Smooth muscle cell (in vitro differentiated cells): Measurements from ENCODE around the gene ZNF609. TPM values are rescaled to one million over a fixed set of nuclear protein-coding genes. Genes with fewer than 3 reads are reported as not detected.

Experiments
- DNase-seq: peaks from one replicate; lab custom pipeline; 2025; ENCODE audit not compliant: unreplicated experiment; lab: John Stamatoyannopoulos, UW
- H2AFZ ChIP-seq: fragments of 200-600 bp; sonication (generic); 2 replicates; pipeline ENCODE4 v1.6.0; 2016; ENCODE audit warnings: antibody characterized with exemption, low read depth, mild to moderate bottlenecking
- H3F3A ChIP-seq: fragments of 200-600 bp; sonication (generic); 2 replicates; pipeline ENCODE4 v1.6.0; 2017; ENCODE audit warnings: antibody characterized with exemption, low read depth
- H3K27ac ChIP-seq: fragments of 200-600 bp; sonication (generic); 2 replicates; pipeline ENCODE4 v1.5.1; 2016; ENCODE audit warnings: low read depth, mild to moderate bottlenecking
- H3K27me3 ChIP-seq: fragments of 200-600 bp; sonication (generic); 2 replicates; pipeline ENCODE4 v1.6.1; 2016; ENCODE audit warnings: low read depth, mild to moderate bottlenecking
- H3K36me3 ChIP-seq: fragments of 200-600 bp; sonication (generic); 2 replicates; pipeline ENCODE4 v1.5.1; 2016; ENCODE audit warnings: low read depth
- H3K4me1 ChIP-seq: fragments of 200-600 bp; sonication (generic); 2 replicates; pipeline ENCODE4 v1.5.1; 2016; ENCODE audit warnings: low read depth
- H3K4me2 ChIP-seq: fragments of 200-600 bp; sonication (generic); 2 replicates; pipeline ENCODE4 v1.6.0; 2016; ENCODE audit warnings: mild to moderate bottlenecking
- H3K4me3 ChIP-seq: fragments of 200-600 bp; sonication (generic); 2 replicates; pipeline ENCODE4 v1.5.1; 2016; ENCODE audit warnings: mild to moderate bottlenecking
- H3K79me2 ChIP-seq: fragments of 200-600 bp; sonication (generic); 2 replicates; pipeline ENCODE4 v1.6.0; 2016; ENCODE audit warnings: low read depth, mild to moderate bottlenecking
- H3K9ac ChIP-seq: fragments of 200-600 bp; sonication (generic); 2 replicates; pipeline ENCODE4 v1.6.0; 2016; ENCODE audit warnings: low read depth
- H3K9me3 ChIP-seq: fragments of 200-600 bp; sonication (generic); replicated peaks from 2 replicates; pipeline ENCODE4 v1.5.1; 2016; ENCODE audit warnings: low read depth
- H4K20me1 ChIP-seq: fragments of 200-600 bp; sonication (generic); 2 replicates; pipeline ENCODE4 v1.6.0; 2016; ENCODE audit warnings: low read depth
- WGBS: methylation state at CpG from one replicate; pipeline ENCODE4 v1.1.7; 2016; ENCODE audit warnings: low lambda C conversion rate; 5-methylcytosine and 5-hydroxymethylcytosine counted together
- polyA plus RNA-seq: library from polyadenylated mRNA; unstranded; fragments of >200 nt; fragmentation: Nextera tagmentation; extraction: Ambion mirVana; gene quantifications from 2 replicates; pipeline ENCODE4 v1.2.1, GENCODE V29; 2016
- total RNA-seq: library from RNA; depleted of rRNA; stranded (reverse); fragments of >200 nt; gene quantifications from 2 replicates; pipeline ENCODE4 v1.2.3, GENCODE V29; 2014
- TF ChIP-seq, protein P1 (sequence below): fragments of 200-600 bp; sonication (generic); IDR thresholded peaks from 2 replicates; pipeline ENCODE4 v1.5.1; 2017; ENCODE audit warnings: borderline replicate concordance, mild to moderate bottlenecking, antibody characterized with exemption; ENCODE audit not compliant: insufficient read depth, poor library complexity, severe bottlenecking

Gene ZNF609
- total and polyA plus RNA-seq, 2 experiments from 2014 or later = 9.9 to 15.6 TPM

DNA sequence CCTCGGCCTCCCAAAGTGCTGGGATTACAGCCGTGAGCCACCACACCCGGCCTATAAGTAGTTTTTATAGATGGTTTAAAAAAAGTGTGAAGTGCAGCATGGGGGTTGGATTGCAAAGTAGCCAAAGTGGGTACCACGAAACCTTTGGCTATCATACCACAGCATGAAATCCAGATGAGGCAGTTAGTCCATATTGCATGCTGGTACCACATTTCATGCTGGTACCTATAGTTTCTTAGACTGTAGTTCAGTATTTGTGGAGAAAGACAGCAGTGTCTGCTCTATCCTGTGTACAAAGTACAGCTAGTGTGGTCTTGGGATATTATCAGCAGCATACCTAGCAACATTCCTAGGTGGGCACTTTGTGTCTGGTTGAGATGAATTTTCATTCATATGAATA lies 11.8 kb downstream of the ZNF609 start:
- Histone ChIP-seq H3K79me2 (peaks cover 87% of the 10 kb centered on the region), H2AFZ (no peak overlapping the region), H3K27ac (no peak overlapping the region), H3K4me3 (no peak overlapping the region), H4K20me1 (peaks cover 99% of the 10 kb centered on the region), H3K4me1 (peaks cover 2% of the 10 kb centered on the region), H3K4me2 (no peak overlapping the region), H3K27me3 (no peaks in the 10 kb centered on the region), H3K36me3 (no peaks in the 10 kb centered on the region), H3K9ac (no peak overlapping the region), H3F3A (no peaks in the 10 kb centered on the region), H3K9me3 (no peaks in the 10 kb centered on the region)
- DNase-seq = no peak
- 98% methylated on average over 4 of the region's 4 CpGs for WGBS
- TF ChIP-seq, protein P1, sequence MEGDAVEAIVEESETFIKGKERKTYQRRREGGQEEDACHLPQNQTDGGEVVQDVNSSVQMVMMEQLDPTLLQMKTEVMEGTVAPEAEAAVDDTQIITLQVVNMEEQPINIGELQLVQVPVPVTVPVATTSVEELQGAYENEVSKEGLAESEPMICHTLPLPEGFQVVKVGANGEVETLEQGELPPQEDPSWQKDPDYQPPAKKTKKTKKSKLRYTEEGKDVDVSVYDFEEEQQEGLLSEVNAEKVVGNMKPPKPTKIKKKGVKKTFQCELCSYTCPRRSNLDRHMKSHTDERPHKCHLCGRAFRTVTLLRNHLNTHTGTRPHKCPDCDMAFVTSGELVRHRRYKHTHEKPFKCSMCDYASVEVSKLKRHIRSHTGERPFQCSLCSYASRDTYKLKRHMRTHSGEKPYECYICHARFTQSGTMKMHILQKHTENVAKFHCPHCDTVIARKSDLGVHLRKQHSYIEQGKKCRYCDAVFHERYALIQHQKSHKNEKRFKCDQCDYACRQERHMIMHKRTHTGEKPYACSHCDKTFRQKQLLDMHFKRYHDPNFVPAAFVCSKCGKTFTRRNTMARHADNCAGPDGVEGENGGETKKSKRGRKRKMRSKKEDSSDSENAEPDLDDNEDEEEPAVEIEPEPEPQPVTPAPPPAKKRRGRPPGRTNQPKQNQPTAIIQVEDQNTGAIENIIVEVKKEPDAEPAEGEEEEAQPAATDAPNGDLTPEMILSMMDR = no peak

DNA sequence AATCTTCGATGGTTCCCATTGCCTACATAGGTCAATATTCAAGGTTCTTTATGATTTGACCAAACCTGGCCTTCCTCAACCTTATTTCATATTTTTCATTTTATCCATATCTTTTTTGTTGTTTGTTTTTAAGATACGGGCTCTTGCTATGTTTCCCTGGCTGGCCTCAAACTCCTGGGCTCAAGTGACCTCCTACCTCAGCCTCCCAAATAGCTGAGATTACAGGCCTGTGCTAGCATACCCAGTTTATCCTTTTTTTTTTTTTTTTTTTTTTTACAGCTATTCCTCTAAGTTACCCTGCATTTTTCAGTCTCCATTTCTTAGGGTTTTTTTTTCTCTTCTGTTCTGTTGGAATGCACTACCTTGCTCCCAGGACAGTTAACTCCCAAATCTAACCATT lies 14.5 kb downstream of the ZNF609 start:
- peaks cover 99% of the 10 kb centered on the region for H4K20me1 ChIP-seq
- H3F3A ChIP-seq = no peaks in the 10 kb centered on the region
- no peaks in the 10 kb centered on the region for H3K36me3 ChIP-seq
- H3K79me2 ChIP-seq = peaks cover 77% of the 10 kb centered on the region
- TF ChIP-seq, protein P1 = no peak
- H3K4me1 ChIP-seq = no peaks in the 10 kb centered on the region
- no peak overlapping the region for H3K27ac ChIP-seq
- WGBS = 94% methylated on average over 2 of the region's 2 CpGs
- no peak overlapping the region for H3K4me2 ChIP-seq
- H3K27me3 ChIP-seq = no peaks in the 10 kb centered on the region
- H2AFZ ChIP-seq = no peak overlapping the region
- H3K9me3 ChIP-seq = no peaks in the 10 kb centered on the region
- no peak for DNase-seq
- H3K4me3 ChIP-seq = no peak overlapping the region
- no peak overlapping the region for H3K9ac ChIP-seq

DNA sequence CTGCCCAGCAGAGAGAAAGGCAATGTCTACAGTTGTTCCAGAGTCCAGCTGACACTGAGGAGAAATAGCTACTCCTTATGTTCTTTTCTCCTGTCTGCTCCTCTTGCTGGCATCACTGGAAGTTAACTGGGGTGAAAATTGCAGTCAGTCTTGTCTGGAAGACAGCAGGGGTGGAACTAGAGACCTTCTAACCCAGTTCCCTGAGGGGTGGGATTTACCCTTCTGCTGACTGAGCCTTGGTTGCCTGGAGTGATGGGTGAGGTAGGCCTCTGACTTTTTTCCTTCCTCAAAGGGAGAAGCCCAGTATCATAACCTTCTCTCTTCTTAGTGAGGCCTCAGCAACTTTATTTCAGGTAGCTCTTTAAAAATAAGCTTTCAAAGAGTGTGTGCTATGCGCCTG lies 16.2 kb downstream of the ZNF609 start:
- H3K27ac ChIP-seq = no peak overlapping the region
- no peak overlapping the region for H3K9ac ChIP-seq
- no peaks in the 10 kb centered on the region for H3K9me3 ChIP-seq
- no peak for DNase-seq
- peaks cover 72% of the 10 kb centered on the region for H3K79me2 ChIP-seq
- H3K4me3 ChIP-seq = no peak overlapping the region
- no peaks in the 10 kb centered on the region for H3K27me3 ChIP-seq
- no peaks in the 10 kb centered on the region for H3K36me3 ChIP-seq
- peaks cover 100% of the 10 kb centered on the region for H4K20me1 ChIP-seq
- WGBS = 100% methylated on average over 1 of the region's 1 CpG
- H3K4me2 ChIP-seq = no peak overlapping the region
- TF ChIP-seq, protein P1 = no peak
- H3F3A ChIP-seq = no peaks in the 10 kb centered on the region
- H2AFZ ChIP-seq = no peak overlapping the region
- H3K4me1 ChIP-seq = no peaks in the 10 kb centered on the region

DNA sequence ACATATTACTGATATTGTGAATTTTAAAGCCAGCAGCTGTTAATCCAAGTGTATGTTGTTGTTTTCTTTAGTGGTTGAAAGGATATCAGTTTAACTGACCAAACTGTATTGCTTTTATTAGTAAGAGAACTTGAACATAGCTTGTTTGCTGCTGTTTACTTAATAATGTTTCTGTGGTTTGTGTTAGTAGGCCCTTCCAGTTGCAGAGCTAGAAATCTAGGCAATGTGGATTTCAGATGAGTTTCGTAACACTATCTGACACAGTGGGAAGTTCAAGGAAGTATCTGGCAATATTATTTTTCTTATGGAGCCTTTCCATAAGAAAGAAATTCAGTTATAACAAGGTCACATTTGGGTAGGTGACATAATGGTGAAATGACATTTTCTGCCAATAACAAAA lies 18.5 kb downstream of the ZNF609 start:
- WGBS = 3% methylated on average over 1 of the region's 1 CpG
- Histone ChIP-seq H3K4me3 (no peak overlapping the region), H3K79me2 (peaks cover 71% of the 10 kb centered on the region)

More for the DNA sequence above, 18.5 kb downstream of the ZNF609 start:
- no peaks in the 10 kb centered on the region for H3K27me3 ChIP-seq
- no peak overlapping the region for H2AFZ ChIP-seq
- TF ChIP-seq, protein P1 = no peak
- no peak for DNase-seq
- peaks cover 99% of the 10 kb centered on the region for H4K20me1 ChIP-seq
- peak overlapping the region; percentile 8 for H3K27ac ChIP-seq
- H3K9me3 ChIP-seq = no peaks in the 10 kb centered on the region
- H3K4me1 ChIP-seq = no peaks in the 10 kb centered on the region
- H3K4me2 ChIP-seq = no peak overlapping the region
- no peak overlapping the region for H3K9ac ChIP-seq
- H3F3A ChIP-seq = no peaks in the 10 kb centered on the region
- H3K36me3 ChIP-seq = no peaks in the 10 kb centered on the region
